NT2/D1 (cell line): ENCODE data around the gene OR14I1.

Source experiments
- DNase-seq: peaks from one replicate; pipeline ENCODE4 v3.0.0-alpha.2; 2011; ENCODE audit warnings: low read depth, low spot score
- H3K27me3 ChIP-seq: 2 replicates; pipeline ENCODE4 v1.6.0; 2011; ENCODE audit warnings: mild to moderate bottlenecking; ENCODE audit not compliant: insufficient read length, insufficient read depth
- H3K36me3 ChIP-seq: 2 replicates; pipeline ENCODE4 v1.6.1; 2011; ENCODE audit warnings: mild to moderate bottlenecking, low read length, mixed read lengths; ENCODE audit not compliant: insufficient read depth, insufficient read length
- H3K4me1 ChIP-seq: 2 replicates; pipeline ENCODE4 v1.5.1; 2011; ENCODE audit not compliant: insufficient read depth, insufficient read length
- H3K4me3 ChIP-seq: 2 replicates; pipeline ENCODE4 v1.5.1; 2011; ENCODE audit warnings: low read depth; ENCODE audit not compliant: insufficient read length
- H3K9ac ChIP-seq: 2 replicates; pipeline ENCODE4 v1.6.0; 2011; ENCODE audit warnings: low read depth; ENCODE audit not compliant: insufficient read length
- H3K9me3 ChIP-seq: 2 replicates; pipeline ENCODE4 v1.5.1; 2011; ENCODE audit warnings: mild to moderate bottlenecking, low read length; ENCODE audit not compliant: insufficient read depth
- SUZ12 ChIP-seq: IDR thresholded peaks from 2 replicates; pipeline ENCODE4 v1.6.1; 2011; ENCODE audit not compliant: insufficient read length, insufficient read depth; ENCODE audit errors: extremely low read depth
- YY1 ChIP-seq: IDR thresholded peaks from 2 replicates; pipeline ENCODE4 v1.6.1; 2011; ENCODE audit not compliant: insufficient read length, insufficient read depth
- ZNF274 ChIP-seq: IDR thresholded peaks from 2 replicates; pipeline ENCODE4 v1.6.1; 2011; ENCODE audit warnings: mild to moderate bottlenecking, low read depth, low read length

Gene OR14I1

GRCh38 chr1:248703674-248704073, 1.1 kb upstream of the OR14I1 start:
- no peaks in the 10 kb centered on the region for H3K27me3 ChIP-seq
- no peak overlapping the region for H3K4me3 ChIP-seq
- no peaks in the 10 kb centered on the region for H3K4me1 ChIP-seq
- DNase-seq, result no peak
- no peaks in the 10 kb centered on the region for H3K36me3 ChIP-seq
- H3K9me3 ChIP-seq, result peaks cover 17% of the 10 kb centered on the region; the same call in 1 of the 2 replicates
- TF ChIP-seq ZNF274, result no peak
- no peak for TF ChIP-seq YY1
- TF ChIP-seq SUZ12, result no peak
- no peak overlapping the region for H3K9ac ChIP-seq

GRCh38 chr1:248699099-248699498, 3.5 kb downstream of the OR14I1 start:
- H3K27me3 ChIP-seq, result no peaks in the 10 kb centered on the region
- H3K4me1 ChIP-seq, result no peaks in the 10 kb centered on the region
- H3K9ac ChIP-seq, result no peak overlapping the region
- no peaks in the 10 kb centered on the region for H3K9me3 ChIP-seq
- no peak for DNase-seq
- no peak overlapping the region for H3K4me3 ChIP-seq
- no peaks in the 10 kb centered on the region for H3K36me3 ChIP-seq
- TF ChIP-seq YY1 (no peak), ZNF274 (no peak), SUZ12 (no peak)

- H3K27me3 ChIP-seq, result no peaks in the 10 kb centered on the region
- H3K4me3 ChIP-seq, result no peak overlapping the region
- TF ChIP-seq SUZ12 (no peak), YY1 (no peak), ZNF274 (no peak)
- no peaks in the 10 kb centered on the region for H3K4me1 ChIP-seq
- H3K9me3 ChIP-seq, result peaks cover 3% of the 10 kb centered on the region
- DNase-seq, result no peak
- no peaks in the 10 kb centered on the region for H3K36me3 ChIP-seq
- no peak overlapping the region for H3K9ac ChIP-seq
These were observed 4.7 kb downstream of the OR14I1 start for GRCh38 chr1:248697907-248698306.

- no peaks in the 10 kb centered on the region for H3K27me3 ChIP-seq
- H3K9me3 ChIP-seq, result peaks cover 15% of the 10 kb centered on the region
- no peak overlapping the region for H3K4me3 ChIP-seq
- H3K36me3 ChIP-seq, result no peaks in the 10 kb centered on the region
- no peaks in the 10 kb centered on the region for H3K4me1 ChIP-seq
- no peak for DNase-seq
- H3K9ac ChIP-seq, result no peak overlapping the region
- TF ChIP-seq ZNF274 (no peak), YY1 (no peak), SUZ12 (no peak)
These were observed 5.8 kb downstream of the OR14I1 start for GRCh38 chr1:248696774-248697173.

- H3K4me3 ChIP-seq, result no peak overlapping the region
- TF ChIP-seq ZNF274 (no peak), SUZ12 (no peak), YY1 (no peak)
- peaks cover 20% of the 10 kb centered on the region for H3K9me3 ChIP-seq
- H3K9ac ChIP-seq, result no peak overlapping the region
- no peaks in the 10 kb centered on the region for H3K36me3 ChIP-seq
- H3K4me1 ChIP-seq, result no peaks in the 10 kb centered on the region
- DNase-seq, result no peak
- no peaks in the 10 kb centered on the region for H3K27me3 ChIP-seq
These were observed 6.3 kb downstream of the OR14I1 start for GRCh38 chr1:248696261-248696660.

GRCh38 chr1:248695451-248696132, 7.0 kb downstream of the OR14I1 start:
- H3K4me3 ChIP-seq, result no peak overlapping the region
- TF ChIP-seq YY1 (no peak), SUZ12 (no peak)
- no peak for DNase-seq
- no peaks in the 10 kb centered on the region for H3K4me1 ChIP-seq
- no peaks in the 10 kb centered on the region for H3K27me3 ChIP-seq
- H3K36me3 ChIP-seq, result no peaks in the 10 kb centered on the region
- H3K9ac ChIP-seq, result no peak overlapping the region
- H3K9me3 ChIP-seq, result peaks cover 23% of the 10 kb centered on the region

GRCh38 chr1:248691567-248692155, 10.9 kb downstream of the OR14I1 start:
- no peaks in the 10 kb centered on the region for H3K27me3 ChIP-seq
- no peaks in the 10 kb centered on the region for H3K4me1 ChIP-seq
- no peaks in the 10 kb centered on the region for H3K36me3 ChIP-seq
- H3K9ac ChIP-seq, result no peak overlapping the region
- H3K4me3 ChIP-seq, result no peak overlapping the region
- TF ChIP-seq ZNF274 (no peak), YY1 (no peak), SUZ12 (no peak)
- peaks cover 23% of the 10 kb centered on the region for H3K9me3 ChIP-seq
- no peak for DNase-seq
